Activated T-helper 1 cell treated with anti-CD3 and anti-CD28 coated beads, Interleukin-12 subunit alpha, Interleukin-12 subunit beta, Interleukin-2, Interleukin-4 antibody, amounts not matched to agents 30 ng/mL and 10 ng/mL and 1 ng/mL, durations not matched to agents 14 hours and 24 hours and 36 hours (primary cell): ENCODE results near the gene ACE2. TPM values are rescaled to one million over a fixed set of nuclear protein-coding genes. Genes with fewer than 3 reads are reported as not detected.

ENCODE experiments used
- DNase-seq: peaks from one replicate; pipeline ENCODE4 v3.0.0; 2021; ENCODE audit warnings: low spot score
- H3K27ac Mint-ChIP-seq: one replicate; pipeline ENCODE4 v1.8.0; 2021; ENCODE audit warnings: mild to moderate bottlenecking, mixed read lengths
- H3K27me3 Mint-ChIP-seq: one replicate; pipeline ENCODE4 v1.8.0; 2022; ENCODE audit warnings: mild to moderate bottlenecking, moderate library complexity, mixed read lengths; ENCODE audit not compliant: insufficient read depth
- H3K36me3 Mint-ChIP-seq: one replicate; pipeline ENCODE4 v1.8.0; 2021; ENCODE audit warnings: low read depth, mixed read lengths
- H3K4me1 Mint-ChIP-seq: one replicate; pipeline ENCODE4 v1.8.0; 2021; ENCODE audit warnings: low read depth, mixed read lengths
- H3K4me3 Mint-ChIP-seq: one replicate; pipeline ENCODE4 v1.8.0; 2021; ENCODE audit warnings: mild to moderate bottlenecking, moderate library complexity, mixed read lengths
- H3K9me3 Mint-ChIP-seq: one replicate; pipeline ENCODE4 v1.8.0; 2021; ENCODE audit warnings: mixed read lengths
- intact Hi-C: fragments of 100-400 bp; cut with micrococcal nuclease; formaldehyde crosslinking; loops from one replicate; pipeline ENCODE4 v1.15.1; 2024
- total RNA-seq: library from RNA; stranded (reverse); gene quantifications from 2 replicates; pipeline ENCODE4 v1.2.3, GENCODE V29; 2022

ACE2 gene
- total RNA-seq, 1 donor from 2014 or later: 0.10 TPM

GRCh38 chrX:15523088-15523487, 77.7 kb downstream of the ACE2 start:
- no peak overlapping the region for H3K4me3 Mint-ChIP-seq
- H3K9me3 Mint-ChIP-seq: no peaks in the 10 kb centered on the region
- intact Hi-C loops: no loop called here
- no peaks in the 10 kb centered on the region for H3K4me1 Mint-ChIP-seq
- no peak for DNase-seq
- peaks cover 7% of the 10 kb centered on the region for H3K27me3 Mint-ChIP-seq
- no peak overlapping the region for H3K27ac Mint-ChIP-seq
- no peaks in the 10 kb centered on the region for H3K36me3 Mint-ChIP-seq

- intact Hi-C loops: no loop called here
- no peak overlapping the region for H3K4me3 Mint-ChIP-seq
- no peak for DNase-seq
- no peak overlapping the region for H3K27ac Mint-ChIP-seq
- peaks cover 7% of the 10 kb centered on the region for H3K27me3 Mint-ChIP-seq
- H3K4me1 Mint-ChIP-seq: no peaks in the 10 kb centered on the region
- H3K9me3 Mint-ChIP-seq: no peaks in the 10 kb centered on the region
- H3K36me3 Mint-ChIP-seq: no peaks in the 10 kb centered on the region
These were observed 78.3 kb downstream of the ACE2 start for GRCh38 chrX:15522464-15522863.

- no peaks in the 10 kb centered on the region for H3K9me3 Mint-ChIP-seq
- no peak overlapping the region for H3K4me3 Mint-ChIP-seq
- H3K27me3 Mint-ChIP-seq: peaks cover 6% of the 10 kb centered on the region
These were observed 84.8 kb downstream of the ACE2 start for GRCh38 chrX:15515931-15516330.

GRCh38 chrX:15514279-15514678, 86.5 kb downstream of the ACE2 start:
- Mint-ChIP-seq H3K36me3 (no peaks in the 10 kb centered on the region), H3K4me1 (no peaks in the 10 kb centered on the region), H3K27me3 (peaks cover 4% of the 10 kb centered on the region), H3K9me3 (no peaks in the 10 kb centered on the region), H3K27ac (no peak overlapping the region), H3K4me3 (no peak overlapping the region)
- no peak for DNase-seq
- intact Hi-C loops: no loop called here

More at GRCh38 chrX:15515931-15516330, 84.8 kb downstream of the ACE2 start:
- no peak overlapping the region for H3K27ac Mint-ChIP-seq
- no peaks in the 10 kb centered on the region for H3K36me3 Mint-ChIP-seq
- DNase-seq: no peak
- no peaks in the 10 kb centered on the region for H3K4me1 Mint-ChIP-seq
- intact Hi-C loops: no loop called here

- Mint-ChIP-seq H3K27ac (no peak overlapping the region), H3K36me3 (no peaks in the 10 kb centered on the region), H3K9me3 (no peaks in the 10 kb centered on the region), H3K4me1 (no peaks in the 10 kb centered on the region), H3K4me3 (no peak overlapping the region), H3K27me3 (peaks cover 4% of the 10 kb centered on the region)
- intact Hi-C loops: no loop called here
- no peak for DNase-seq
These were observed 88.3 kb downstream of the ACE2 start for GRCh38 chrX:15512401-15512965.

GRCh38 chrX:15511563-15511962, 89.2 kb downstream of the ACE2 start:
- Mint-ChIP-seq H3K36me3 (no peaks in the 10 kb centered on the region), H3K27me3 (peaks cover 7% of the 10 kb centered on the region), H3K4me1 (no peaks in the 10 kb centered on the region), H3K4me3 (no peak overlapping the region), H3K9me3 (no peaks in the 10 kb centered on the region), H3K27ac (no peak overlapping the region)
- intact Hi-C loops: no loop called here
- no peak for DNase-seq

Other genes starting within 250 kb of the ACE2 start
- gene VEGFD, start 216.5 kb downstream of the ACE2 start, total RNA-seq: not detected in 2 replicates
- gene PIR, start 107.6 kb downstream of the ACE2 start, total RNA-seq: 4.3 and 4.9 TPM in 2 replicates
- not detected in 2 replicates for gene BMX, start 100.2 kb downstream of the ACE2 start, total RNA-seq
- 0.17 TPM in 1 of 2 replicates, not detected in the other for gene CLTRN, start 63.8 kb upstream of the ACE2 start, total RNA-seq
- gene CA5B, start 137.3 kb upstream of the ACE2 start, total RNA-seq: 3.8 and 6.9 TPM in 2 replicates
- 20.6 and 22.1 TPM in 2 replicates for gene ZRSR2, start 189.5 kb upstream of the ACE2 start, total RNA-seq